DMS 273 treated with DMSO at 0.1 percent for 48 hours (cell line): ENCODE measurements around the gene NAA11.
A peak's percentile ranks its signal among the peaks of the same experiment; 100 is the strongest.

Experiments used
- DNase-seq: peaks from one replicate; lab custom pipeline; 2025; lab: John Stamatoyannopoulos, UW

The NAA11 gene

DNA sequence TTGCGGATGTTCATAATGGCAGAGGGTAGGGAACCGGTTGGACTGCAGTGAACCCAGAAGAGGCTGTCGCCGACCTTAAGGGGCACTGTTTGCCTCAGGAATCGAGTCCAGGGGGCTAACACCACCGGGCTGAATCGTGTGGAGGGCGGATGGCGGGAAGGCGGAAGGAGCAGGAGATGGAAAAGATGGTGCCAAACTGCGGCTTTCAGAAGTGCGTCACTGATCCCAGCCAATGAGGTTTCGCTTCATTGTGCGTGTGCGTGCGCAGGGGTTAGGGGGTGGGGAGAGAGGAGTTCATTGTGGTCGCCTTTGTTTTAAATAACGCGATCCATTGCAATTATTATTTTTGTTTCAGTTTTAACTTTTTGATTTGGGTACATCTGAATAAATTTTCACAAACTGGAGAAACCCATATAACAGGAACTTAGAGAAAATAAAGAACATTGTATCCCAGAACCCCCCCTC is at the start of gene NAA11:
TSS of gene NAA11 (minus strand) at position 198 of the 465 bp plus-strand sequence. CDS start at position 14, 184 bp downstream.
- no peak for DNase-seq

DNA sequence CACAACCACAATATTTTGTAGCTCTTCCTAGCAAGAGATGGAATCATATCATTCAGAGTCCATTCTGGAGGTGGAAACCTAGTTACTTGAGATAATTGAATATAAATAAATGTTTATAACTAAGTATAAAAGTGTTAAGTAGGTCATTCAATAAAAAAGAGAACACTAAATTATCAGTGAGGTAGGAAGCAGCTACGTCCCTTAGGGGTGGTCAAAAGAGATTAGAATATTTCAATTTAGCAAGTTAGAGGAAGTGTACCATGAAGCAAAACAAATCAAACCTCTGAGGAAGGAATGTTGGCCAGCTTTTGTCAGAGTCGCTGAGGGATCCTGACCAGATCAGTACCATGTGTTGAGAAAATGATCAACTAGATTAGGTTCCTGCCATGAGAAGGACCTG is 44.2 kb upstream of the NAA11 start:
- no peak for DNase-seq

DNA sequence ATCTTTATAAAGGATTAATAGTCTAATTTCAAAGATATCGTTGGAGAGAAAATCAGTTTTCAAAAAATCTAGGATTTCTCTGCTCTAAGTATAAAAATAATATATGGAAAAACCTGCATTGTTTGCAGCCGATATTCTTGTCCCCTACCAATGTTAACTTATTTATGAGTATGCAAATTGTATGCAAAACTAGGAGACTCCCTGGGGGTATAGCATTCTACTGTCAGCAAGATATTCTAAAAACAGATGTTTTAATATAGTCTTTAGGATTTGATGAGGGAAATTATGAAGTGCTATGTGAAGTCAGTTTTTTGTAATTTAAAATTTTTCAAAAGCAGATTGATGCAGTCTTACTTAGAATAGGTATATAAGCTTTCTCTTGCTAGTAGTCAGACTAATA is 41.2 kb upstream of the NAA11 start:
- DNase-seq: no peak

DNA sequence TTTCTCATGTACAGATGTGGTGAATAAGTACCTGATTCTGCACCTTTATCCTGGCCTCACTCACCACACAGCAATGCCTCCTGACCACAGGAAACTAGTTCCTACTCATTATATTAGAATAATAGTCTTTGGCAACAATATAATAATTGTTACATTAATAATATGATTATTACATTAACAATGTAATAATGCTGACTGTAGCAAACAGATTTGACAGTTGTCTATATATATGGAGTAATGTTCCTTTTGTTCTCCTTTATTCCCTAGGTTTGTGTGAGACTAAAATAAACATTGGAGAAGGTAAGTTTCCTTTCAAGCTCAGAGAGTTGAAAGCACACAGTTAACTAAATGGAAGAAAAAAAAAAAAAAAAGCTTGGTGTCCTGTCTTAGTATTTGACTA is 40.6 kb upstream of the NAA11 start:
- no peak for DNase-seq

DNA sequence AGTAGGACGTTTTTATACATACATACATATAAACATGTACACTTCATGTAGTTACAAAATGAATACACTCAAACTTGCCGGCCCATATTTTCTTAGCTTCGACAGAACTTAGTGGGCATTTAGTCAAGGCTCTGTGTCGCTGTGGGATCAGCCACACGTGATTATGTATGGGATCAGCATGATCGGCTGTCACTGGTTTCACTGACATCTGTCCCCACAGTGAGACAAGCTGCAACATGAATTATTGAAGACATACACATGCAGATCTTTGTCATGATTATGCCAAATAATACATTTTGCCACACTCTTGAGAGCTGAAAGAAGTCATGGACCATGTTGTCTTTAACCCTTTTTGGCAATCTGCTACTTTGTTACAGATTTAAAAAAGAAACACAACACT is 38.2 kb upstream of the NAA11 start:
- no peak for DNase-seq

DNA sequence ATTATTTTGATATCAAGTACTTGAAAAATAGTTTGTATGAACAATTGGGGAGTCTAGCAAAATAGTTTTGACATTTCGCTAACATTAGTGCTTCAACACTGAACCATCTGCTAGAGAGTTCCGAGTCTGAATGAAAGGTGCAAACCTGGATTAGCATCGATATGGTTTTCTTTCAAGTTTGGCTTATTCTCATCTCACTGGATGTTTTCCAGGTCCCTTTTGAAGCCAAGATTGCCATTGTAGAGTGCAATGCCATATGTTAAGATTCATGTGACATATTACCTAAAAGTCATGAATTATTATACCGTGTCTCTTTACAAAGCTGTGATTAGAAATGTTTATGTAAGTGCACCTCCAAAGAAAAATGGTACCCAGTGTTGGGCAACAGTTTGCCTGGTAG is 36.8 kb upstream of the NAA11 start:
- DNase-seq: peak; percentile 38

DNA sequence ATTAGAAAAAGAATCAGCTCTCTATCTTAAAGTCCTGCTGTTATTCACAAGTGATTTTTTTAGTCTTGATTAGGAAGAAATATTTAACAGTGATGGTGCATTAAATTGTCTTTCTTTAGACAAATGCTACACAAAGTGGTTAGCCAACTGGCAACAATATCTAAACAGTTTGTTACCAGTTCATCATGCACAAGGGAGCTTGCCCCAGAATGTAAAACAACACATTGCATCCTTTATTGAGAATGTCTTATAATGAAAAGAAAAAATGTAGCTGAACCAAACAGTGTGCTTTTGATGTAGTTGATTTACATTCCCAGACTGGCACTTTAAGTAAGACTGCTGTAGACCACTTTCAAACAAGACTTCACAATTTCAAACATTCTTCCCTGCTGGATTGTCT is 34.1 kb upstream of the NAA11 start:
- no peak for DNase-seq

DNA sequence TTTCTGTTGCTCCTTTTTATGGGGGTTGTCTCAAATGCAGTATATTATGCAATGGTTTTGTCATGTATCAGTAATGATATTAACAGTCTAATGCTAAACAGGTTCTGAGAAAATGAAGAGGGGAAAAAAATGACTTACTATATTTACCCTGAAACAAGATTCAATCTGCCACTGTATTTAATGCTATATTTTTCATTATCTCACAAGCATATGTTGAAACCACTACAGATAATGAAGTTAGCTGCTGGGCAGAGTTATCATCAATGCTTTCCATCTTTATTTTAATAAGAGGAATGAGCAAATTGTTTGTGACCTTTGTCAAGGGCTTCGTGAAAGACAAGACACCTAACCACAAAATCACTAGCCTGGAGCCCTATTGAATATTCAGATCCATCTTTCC is 32.6 kb upstream of the NAA11 start:
- no peak for DNase-seq

DNA sequence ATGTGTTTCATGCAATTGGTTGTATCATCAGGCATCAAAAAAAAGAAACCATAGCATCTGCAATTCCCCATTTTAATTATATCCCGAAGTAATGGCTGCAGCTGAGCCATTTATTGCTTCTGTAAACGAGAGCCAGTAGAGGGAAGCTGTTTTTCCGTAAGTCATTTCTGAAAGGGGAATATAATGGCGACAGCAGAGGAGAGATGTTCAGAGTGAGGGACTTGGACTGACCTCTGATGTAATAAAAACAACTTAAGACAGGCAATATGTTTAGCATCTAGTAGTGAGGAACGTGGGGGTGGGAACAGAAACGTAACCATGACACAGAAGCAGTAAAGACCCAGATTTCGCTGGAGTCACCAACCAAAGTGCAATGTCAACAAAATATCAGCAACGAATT is 31.5 kb upstream of the NAA11 start:
- peak; percentile 46 for DNase-seq

DNA sequence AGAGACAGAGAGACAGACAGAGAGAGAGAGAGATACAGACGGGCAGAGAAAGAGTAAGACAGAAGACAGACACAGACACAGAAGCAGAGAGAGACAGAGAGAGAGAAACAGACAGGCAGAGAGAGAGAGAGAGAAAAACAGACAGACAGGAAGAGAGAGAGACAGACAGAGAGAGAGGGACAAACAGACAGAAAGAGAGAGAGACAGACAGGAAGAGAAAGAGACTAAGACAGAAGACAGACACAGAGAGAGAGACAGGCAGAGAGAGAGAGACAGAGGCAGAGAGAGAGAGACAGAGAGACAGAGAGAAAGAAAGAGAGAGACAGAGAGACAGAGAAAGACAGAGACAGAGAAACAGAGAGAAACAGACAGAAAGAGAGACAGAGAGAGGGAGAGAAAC is 27.2 kb upstream of the NAA11 start:
- DNase-seq: no peak

DNA sequence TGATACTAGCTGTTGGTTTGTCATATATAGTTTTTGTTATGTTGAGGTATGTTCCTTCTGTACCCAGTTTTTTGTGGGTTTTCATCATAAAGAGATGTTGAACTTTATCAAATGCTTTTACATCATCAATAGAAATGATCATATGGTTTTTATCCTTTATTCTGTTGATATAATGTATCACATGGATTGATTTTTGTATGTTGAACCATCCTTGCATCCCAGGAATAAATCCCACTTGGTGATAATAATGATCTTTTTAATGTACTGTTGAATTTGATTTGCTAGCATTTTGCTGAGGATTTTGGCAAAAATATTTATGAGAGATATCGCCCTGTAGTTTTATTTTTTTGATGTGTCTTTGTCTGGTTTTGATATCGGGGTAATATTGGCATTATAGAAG is 22.5 kb upstream of the NAA11 start:
- no peak for DNase-seq

DNA sequence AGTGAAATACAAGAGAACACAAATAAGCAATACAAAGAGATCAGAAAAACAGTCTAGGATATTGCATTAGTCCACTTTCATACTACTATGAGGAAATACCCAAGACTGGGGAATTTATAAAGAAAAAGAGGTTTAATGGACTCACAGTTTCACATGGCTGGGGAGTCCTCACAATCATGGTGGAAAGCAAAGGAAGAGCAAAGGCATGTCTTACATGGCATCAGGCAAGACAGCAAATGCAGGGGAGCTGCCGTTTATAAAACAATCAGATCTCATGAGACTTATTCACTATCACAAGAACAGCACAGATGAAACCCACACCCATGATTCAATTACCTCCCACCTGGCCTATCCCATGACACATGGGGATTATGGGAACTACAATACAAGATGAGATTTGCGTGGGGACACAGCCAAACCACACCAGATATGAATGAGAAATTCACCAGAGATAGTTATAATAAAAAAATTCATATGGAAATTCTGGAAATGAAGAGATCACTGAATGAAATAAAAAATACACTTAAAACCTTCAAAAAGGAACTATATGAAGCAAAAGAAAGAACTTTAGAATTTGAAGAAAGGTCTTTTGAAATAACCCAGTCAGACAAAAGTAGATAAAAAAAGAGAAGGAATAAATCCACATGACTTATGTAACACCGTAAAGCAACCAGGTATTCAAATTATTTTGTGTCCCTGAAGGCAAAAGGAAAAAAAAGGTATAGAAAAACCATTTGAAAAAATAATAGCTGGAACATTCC is 16.2 kb upstream of the NAA11 start:
- no peak for DNase-seq

DNA sequence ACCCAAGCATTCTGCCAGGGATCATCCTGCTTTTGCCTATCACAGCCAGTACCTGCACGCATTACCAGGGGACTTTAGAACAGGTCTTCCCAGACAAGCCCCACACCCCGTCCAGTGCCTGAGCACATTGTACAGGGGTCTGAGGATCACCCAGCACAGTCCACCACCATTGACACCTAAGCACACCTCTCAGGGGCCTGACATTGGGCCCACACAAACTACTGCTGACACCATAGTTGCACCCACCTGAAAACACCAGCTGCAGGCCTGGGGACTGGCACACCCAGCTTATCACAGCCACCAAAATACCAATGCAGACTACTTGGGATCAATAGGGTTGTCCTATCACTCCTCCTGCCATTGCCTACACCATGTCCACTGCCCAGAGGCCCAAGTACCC is 14.7 kb upstream of the NAA11 start:
- no peak for DNase-seq

DNA sequence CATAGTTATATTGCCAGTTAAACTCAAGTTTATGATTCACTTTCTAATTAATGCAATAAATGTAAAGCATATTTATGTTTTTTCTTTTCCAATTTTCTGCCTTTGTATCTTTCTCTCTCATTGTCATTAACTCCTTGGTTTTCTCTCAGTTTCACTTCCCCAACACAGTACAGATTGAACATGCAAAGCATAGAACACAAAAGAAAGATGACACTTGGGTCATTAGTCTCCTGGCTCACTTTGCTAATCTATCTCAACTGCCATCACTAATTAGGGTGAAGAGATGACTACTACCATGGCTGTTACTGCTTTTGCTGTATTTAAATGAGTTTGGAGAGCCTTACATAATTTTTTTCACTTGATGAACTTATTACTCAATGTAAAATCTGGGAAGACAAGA is 12.3 kb upstream of the NAA11 start:
- DNase-seq: no peak

DNA sequence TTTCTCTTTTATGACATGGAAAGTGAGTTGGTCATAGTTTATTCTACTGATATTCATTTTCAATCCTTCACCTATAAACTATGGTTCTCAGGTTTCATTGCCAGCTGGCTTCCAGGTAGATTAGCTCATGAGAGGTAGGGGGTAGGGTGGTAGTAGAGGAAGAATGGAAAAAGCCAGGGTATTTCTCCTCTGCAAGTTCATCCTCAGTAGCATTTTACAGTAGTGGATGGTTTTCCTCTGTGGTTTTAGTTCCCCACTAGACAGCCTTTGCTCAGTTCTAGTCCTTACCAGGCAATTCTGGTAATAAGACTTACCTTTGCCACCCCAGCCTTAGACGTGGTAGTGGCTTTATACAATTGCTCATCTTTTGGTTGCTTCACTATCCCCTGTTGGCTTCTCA is 8.9 kb upstream of the NAA11 start:
- no peak for DNase-seq

DNA sequence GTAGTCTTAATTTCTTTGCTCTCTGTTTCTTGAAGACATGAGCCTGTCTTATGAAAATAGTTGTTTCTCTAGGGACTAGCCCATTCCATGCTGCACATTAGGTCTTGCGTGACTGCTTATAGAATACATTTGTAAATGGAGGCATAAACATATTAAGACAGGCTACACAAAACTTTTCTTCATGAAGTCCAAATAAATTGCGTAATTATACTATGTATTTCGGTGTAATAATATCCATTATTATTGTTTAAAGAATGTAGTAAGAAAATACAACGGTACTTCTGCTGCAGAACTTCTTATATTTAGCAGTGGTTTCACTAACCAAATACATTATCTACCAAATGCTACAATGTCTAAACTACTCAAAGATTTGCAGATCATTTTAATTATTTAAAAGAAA is 8.5 kb upstream of the NAA11 start:
- DNase-seq: no peak

DNA sequence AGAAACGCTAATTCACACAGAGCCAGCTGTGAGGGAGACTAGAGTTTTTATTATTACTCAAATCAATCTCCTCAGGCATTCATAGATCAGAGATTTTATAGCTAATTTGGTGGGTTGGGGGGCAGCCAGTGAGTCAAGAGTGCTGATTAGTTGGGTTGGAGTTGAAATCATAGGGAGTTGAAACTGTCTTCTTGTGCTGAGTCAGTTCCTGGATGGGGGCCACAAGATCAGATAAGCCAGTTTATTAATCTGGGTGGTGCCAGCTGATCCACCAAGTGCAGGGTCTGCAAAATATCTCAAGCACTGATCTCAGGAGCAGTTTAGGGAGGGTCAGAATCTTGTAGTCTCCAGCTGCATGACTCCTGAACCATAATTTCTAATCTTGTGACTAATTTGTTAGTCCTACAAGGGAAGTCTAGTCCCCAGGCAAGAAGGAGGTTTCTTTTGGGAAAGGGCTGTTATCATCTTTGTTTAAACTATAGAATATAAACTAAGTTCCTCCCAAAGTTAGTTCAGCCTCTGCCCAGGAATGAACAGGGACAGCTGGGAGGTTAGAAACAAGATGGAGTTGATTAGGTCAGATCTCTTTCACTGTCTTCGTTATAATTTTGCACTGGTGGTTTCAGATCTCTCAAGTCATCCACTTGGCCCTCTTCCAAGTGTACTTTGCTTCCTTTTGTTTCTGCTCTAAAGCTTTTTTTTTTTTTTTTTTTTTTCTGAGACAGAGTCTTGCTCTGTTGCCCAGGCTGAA is 5.4 kb upstream of the NAA11 start:
- no peak for DNase-seq

DNA sequence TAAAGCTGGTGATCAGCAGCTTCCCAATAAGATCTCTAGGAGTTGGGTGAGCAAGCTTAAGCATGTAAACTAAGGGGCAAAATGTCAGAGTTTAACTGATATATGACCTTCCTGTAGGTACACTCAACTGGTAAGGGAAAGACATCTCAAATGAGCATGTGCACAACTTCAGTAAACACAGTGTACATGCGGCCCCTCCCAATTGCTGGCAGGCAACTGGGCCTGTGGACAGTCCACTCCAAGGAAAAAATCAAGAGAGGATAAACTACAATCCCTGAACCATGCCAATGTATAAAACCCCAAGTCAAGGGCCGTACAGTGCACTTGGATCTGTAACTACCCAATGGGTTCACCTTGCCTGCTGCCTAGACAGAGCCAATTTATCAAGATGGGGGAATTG is 4.9 kb upstream of the NAA11 start:
- no peak for DNase-seq

DNA sequence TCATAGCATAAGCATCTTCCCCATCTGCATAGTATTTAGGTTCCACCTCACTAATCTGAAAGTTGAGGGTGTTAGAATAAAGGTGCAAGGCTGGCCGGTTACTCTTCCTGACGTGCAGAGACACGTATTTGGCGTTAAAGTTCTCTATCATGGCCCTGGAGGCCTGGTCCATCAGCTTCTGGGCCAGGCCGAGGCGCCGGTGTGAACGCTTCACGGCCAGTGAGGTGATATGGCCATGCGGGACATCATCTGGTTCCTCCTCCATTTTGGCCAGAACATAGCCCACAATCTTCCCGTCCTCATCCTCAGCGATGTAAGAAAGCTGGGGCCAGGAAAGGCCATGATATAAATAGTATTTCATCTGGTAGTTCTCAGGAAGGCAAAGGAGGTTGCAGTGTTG is 425 bp downstream of the NAA11 start:
- DNase-seq: no peak

DNA sequence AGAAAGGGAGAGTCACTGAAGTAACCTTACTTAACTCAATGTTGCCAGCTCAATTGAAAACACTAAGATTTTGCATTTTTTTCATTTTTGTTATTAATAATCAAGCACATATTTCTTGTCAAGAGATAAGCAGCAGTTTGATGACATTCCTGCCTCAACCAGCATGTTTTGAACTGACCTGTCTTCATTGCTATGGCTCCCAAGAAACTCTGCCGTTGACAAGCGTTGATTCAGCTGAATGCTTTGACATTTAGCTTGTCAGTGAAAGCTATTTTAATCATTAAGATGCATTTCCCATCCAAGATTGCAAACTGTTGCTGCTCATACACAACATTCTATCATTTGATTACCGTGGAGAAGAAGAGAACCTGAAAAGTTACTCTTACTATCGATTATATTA is 5.9 kb downstream of the NAA11 start:
- no peak for DNase-seq

DNA sequence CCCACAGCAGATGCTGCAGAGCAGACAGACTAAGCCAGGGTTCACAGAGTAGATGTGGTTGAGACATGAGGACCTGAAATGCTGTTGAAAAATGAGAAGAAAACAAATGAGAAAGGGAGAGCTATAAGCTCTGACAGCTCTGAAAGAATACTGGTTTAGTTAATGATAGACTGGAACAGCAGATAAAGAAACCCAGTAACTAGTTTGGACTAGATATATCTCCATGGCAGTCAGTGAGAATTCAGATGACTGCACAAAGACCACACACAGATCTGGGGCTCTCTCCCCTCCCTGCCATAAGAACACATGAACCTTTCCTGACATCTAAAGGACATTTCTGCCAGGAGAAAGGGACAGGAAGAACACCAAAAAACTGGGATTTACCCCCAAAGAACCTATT is 8.2 kb downstream of the NAA11 start:
- DNase-seq: no peak

DNA sequence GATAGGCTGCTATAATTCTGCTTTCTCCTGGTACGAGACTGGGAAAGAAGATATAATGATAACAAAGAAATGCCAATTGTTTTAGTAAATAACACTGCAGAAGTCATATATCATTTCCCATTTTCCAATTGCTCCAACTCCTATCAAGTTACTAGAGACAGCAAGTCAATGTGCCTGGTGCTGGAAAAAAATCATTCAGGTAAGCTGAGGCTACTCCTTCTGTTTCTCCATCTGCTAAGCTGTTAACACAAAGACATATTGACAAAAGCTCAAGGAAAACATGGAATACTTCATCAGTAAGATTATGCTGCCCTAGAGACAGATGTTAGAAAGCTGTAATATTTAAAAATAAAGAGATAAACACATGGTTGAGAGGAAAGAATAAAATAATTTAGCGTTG is 10.0 kb downstream of the NAA11 start:
- DNase-seq: peak; percentile 88

DNA sequence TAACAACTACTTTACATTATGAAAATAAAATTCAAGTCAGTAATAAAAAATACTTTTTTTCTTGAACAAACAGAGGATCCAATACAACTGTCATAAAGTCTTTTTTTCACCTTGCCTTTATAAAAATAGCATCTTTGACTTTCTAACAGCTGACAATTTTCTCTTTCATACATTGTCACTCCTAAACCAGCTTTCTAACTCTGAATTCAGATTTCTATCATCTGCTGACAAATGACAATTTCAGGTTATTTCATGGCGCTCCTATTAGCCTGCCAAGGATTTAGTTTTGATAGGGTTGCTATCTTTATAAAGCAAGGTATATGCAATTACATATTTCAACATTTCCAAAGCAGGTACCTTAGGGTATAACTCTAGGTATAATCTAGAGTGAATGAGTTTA is 14.6 kb downstream of the NAA11 start:
- no peak for DNase-seq

DNA sequence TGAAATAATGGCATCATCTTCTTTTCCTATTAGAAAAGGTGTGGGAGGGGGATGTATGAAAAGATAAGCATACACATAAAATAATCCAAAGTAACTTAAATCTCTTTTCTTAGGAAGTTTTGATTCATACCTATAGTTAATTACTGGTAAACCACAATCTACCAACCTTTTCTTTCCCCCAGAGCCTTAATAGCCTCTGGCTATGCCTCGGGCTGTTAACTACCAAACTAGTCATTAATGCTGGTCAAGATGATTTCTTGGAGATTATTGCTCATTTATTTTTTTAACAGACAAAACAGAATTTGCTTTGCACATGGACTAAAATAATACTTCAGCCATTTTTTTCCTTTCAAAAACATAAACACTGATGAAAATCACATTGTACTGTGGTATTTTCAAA is 16.9 kb downstream of the NAA11 start:
- no peak for DNase-seq
